Caco-2 (cell line): ENCODE measurements around the gene TMEM100. TPM values are rescaled to one million over a fixed set of nuclear protein-coding genes. Genes with fewer than 3 reads are reported as not detected.

Experiments used
- Bru-seq: library from RNA; stranded (reverse); fragments of 400-500 nt; gene quantifications from one replicate; lab custom pipeline; 2021; lab: Mats Ljungman, UMichigan
- BruChase-seq, 2 experiments: library from RNA; stranded (reverse); fragments of 400-500 nt; gene quantifications; one replicate each; lab custom pipeline; 2021; lab: Mats Ljungman, UMichigan
- BruUV-seq: library from RNA; stranded (reverse); fragments of 400-500 nt; replicated peaks from 2 replicates; lab custom pipeline; 2021; lab: Mats Ljungman, UMichigan
- CTCF ChIA-PET: fragments of 300-600 bp; sonication (Branson Sonifier 250); formaldehyde crosslinking; loops from one replicate; lab custom pipeline; 2022; ENCODE audit warnings: antibody characterized with exemption; lab: Charles Lee
- POLR2A ChIA-PET: fragments of 300-600 bp; sonication (Branson Sonifier 250); formaldehyde crosslinking; loops from one replicate; lab custom pipeline; 2022; ENCODE audit warnings: antibody characterized with exemption; lab: Charles Lee
- DNase-seq, 2 experiments: peaks; one replicate each; pipeline versions ENCODE4 v3.0.0 to v3.0.0-alpha.2; 2020 to 2022
- H3K27me3 ChIP-seq: replicated peaks from 2 replicates; pipeline ENCODE4 v1.6.0; 2011; ENCODE audit warnings: low read length; ENCODE audit not compliant: control insufficient read depth, insufficient read depth
- H3K36me3 ChIP-seq: 2 replicates; pipeline ENCODE4 v1.5.1; 2011; ENCODE audit warnings: low read length; ENCODE audit not compliant: control insufficient read depth, insufficient read depth
- H3K4me1 ChIP-seq: fragments of 250-450 bp; sonication (Bioruptor Pico); 2 replicates; pipeline ENCODE4 v1.5.1; 2020; ENCODE audit warnings: mild to moderate bottlenecking
- H3K4me3 ChIP-seq: 2 replicates; pipeline ENCODE4 v1.5.1; 2011; ENCODE audit warnings: low read depth, mild to moderate bottlenecking, control low read depth, low read length
- H3K9me3 ChIP-seq: fragments of 250-450 bp; sonication (Bioruptor Pico); 2 replicates; pipeline ENCODE4 v1.5.1; 2020; ENCODE audit warnings: mild to moderate bottlenecking, moderate library complexity
- H3K27ac Mint-ChIP-seq: one replicate; pipeline ENCODE4 v1.8.0; 2022; ENCODE audit warnings: mixed read lengths; ENCODE audit not compliant: unreplicated experiment
- H3K27me3 Mint-ChIP-seq: one replicate; pipeline ENCODE4 v1.8.0; 2022; ENCODE audit warnings: mixed read lengths; ENCODE audit not compliant: insufficient read depth, unreplicated experiment
- H3K36me3 Mint-ChIP-seq: one replicate; pipeline ENCODE4 v1.8.0; 2022; ENCODE audit warnings: mild to moderate bottlenecking, mixed read lengths; ENCODE audit not compliant: insufficient read depth, unreplicated experiment
- H3K4me1 Mint-ChIP-seq: one replicate; pipeline ENCODE4 v1.8.0; 2022; ENCODE audit warnings: low read depth, mixed read lengths; ENCODE audit not compliant: unreplicated experiment
- H3K4me3 Mint-ChIP-seq: one replicate; pipeline ENCODE4 v1.8.0; 2022; ENCODE audit warnings: mild to moderate bottlenecking, moderate library complexity, mixed read lengths; ENCODE audit not compliant: unreplicated experiment
- H3K9me3 Mint-ChIP-seq: one replicate; pipeline ENCODE4 v1.8.0; 2022; ENCODE audit warnings: mixed read lengths; ENCODE audit not compliant: unreplicated experiment
- intact Hi-C: fragments of 100-400 bp; cut with micrococcal nuclease; formaldehyde crosslinking; loops from one replicate; pipeline ENCODE4 v1.10.0; 2022; ENCODE audit not compliant: unreplicated experiment
- long read RNA-seq: library from polyadenylated mRNA; stranded (forward); transcript quantifications from one replicate; pipeline ENCODE4 v2.0.0, GENCODE V29; 2022
- total RNA-seq: library from RNA; stranded (reverse); gene quantifications from 2 replicates; pipeline ENCODE4 v1.2.3, GENCODE V29; 2022
- TF ChIP-seq, protein P1 (sequence below), 2 experiments: fragments of 200-600 bp in 1 of 2; IDR thresholded peaks; 1 replicate in 1 of 2; 2 replicates in 1 of 2; pipeline versions ENCODE4 v1.5.1 to v1.8.0; 2011 to 2022; ENCODE audit warnings: antibody characterized with exemption in 1 of 2, control low read depth in 1 of 2, inconsistent platforms in 1 of 2, low read depth in 1 of 2, low read length in 1 of 2, mild to moderate bottlenecking in 1 of 2, moderate library complexity in 1 of 2; ENCODE audit not compliant: insufficient read depth in 1 of 2, severe bottlenecking in 1 of 2, unreplicated experiment in 1 of 2

TMEM100 gene, protein sequence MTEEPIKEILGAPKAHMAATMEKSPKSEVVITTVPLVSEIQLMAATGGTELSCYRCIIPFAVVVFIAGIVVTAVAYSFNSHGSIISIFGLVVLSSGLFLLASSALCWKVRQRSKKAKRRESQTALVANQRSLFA
- total RNA-seq (not detected in 2 replicates), Bru-seq, nascent RNA (not detected), BruChase-seq, experiment 1, labeled RNA remaining after a 2-hour chase (percentile 6 among the genes with signal in this experiment), BruChase-seq, experiment 2, labeled RNA remaining after a 6-hour chase (not detected)
- long read RNA-seq = 0 reads

GRCh38 chr17:55722742-55723487 lies at the start of gene TMEM100:
Gene TMEM100, minus strand, starts transcription at chr17:55722864. Its CDS starts 1,794 bp downstream, at chr17:55721070.
- peaks cover 5% of the 10 kb centered on the region; the same call in 1 of the 2 replicates for H3K9me3 ChIP-seq
- no peaks in the 10 kb centered on the region for H3K9me3 Mint-ChIP-seq
- H3K27me3 Mint-ChIP-seq = peaks cover 36% of the 10 kb centered on the region
- H3K27ac Mint-ChIP-seq = no peak within 1 kb of the TSS
- DNase-seq = no peak
- intact Hi-C loops = no loop called here
- ChIA-PET POLR2A (no interaction called here), CTCF (interaction anchor here (0.6 to 0.7 kb wide), 2 partner anchors 13 to 81 kb away, joined by 3 read pairs; no protein-coding TSS in a partner anchor)
- no peaks in the 10 kb centered on the region for H3K4me1 ChIP-seq
- H3K4me1 Mint-ChIP-seq = no peaks in the 10 kb centered on the region
- H3K36me3 Mint-ChIP-seq = no peaks in the 10 kb centered on the region
- H3K27me3 ChIP-seq = no peaks in the 10 kb centered on the region; the same call in 1 of the 2 replicates
- BruUV-seq = no TSS peak
- H3K36me3 ChIP-seq = no peaks in the 10 kb centered on the region
- no peak within 1 kb of the TSS for H3K4me3 ChIP-seq
- no peak within 1 kb of the TSS for H3K4me3 Mint-ChIP-seq
- TF ChIP-seq, protein P1, sequence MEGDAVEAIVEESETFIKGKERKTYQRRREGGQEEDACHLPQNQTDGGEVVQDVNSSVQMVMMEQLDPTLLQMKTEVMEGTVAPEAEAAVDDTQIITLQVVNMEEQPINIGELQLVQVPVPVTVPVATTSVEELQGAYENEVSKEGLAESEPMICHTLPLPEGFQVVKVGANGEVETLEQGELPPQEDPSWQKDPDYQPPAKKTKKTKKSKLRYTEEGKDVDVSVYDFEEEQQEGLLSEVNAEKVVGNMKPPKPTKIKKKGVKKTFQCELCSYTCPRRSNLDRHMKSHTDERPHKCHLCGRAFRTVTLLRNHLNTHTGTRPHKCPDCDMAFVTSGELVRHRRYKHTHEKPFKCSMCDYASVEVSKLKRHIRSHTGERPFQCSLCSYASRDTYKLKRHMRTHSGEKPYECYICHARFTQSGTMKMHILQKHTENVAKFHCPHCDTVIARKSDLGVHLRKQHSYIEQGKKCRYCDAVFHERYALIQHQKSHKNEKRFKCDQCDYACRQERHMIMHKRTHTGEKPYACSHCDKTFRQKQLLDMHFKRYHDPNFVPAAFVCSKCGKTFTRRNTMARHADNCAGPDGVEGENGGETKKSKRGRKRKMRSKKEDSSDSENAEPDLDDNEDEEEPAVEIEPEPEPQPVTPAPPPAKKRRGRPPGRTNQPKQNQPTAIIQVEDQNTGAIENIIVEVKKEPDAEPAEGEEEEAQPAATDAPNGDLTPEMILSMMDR (IDR thresholded peaks at IDR 0.05; ENCODE audit: insufficient read depth in 1 of 2, low read depth in 1 of 2, low read length in 1 of 2, severe bottlenecking in 1 of 2, unreplicated experiment in 1 of 2) = no peak

DNA sequence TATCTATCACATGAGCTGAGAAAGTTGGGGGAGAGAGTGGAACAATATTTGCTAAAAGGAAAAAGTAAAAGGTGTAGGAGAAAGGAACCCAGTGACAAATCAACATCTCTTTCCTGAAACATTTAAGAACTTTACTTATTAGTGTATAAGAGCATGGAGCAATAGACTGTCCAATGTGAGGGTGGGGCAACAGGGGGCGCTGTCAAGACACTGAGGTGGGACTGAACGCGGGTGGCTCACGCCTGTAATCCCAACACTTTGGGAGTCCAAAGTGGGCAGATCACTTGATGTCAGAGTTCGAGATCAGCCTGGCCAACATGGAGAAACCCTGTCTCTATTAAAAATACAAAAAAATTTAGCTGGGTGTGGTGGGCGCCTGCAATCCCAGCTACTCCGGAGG lies 49.4 kb upstream of the TMEM100 start:
- CTCF ChIA-PET = interaction anchor here (0.9 kb wide), 1 partner anchor 248 kb away, joined by 5 read pairs; no protein-coding TSS in a partner anchor
- Histone ChIP-seq H3K36me3 (no peaks in the 10 kb centered on the region), H3K4me1 (no peaks in the 10 kb centered on the region), H3K4me3 (no peak overlapping the region), H3K9me3 (no peaks in the 10 kb centered on the region), H3K27me3 (no peaks in the 10 kb centered on the region)
- H3K4me3 Mint-ChIP-seq = no peak overlapping the region
- POLR2A ChIA-PET = no interaction called here
- no peak overlapping the region for H3K27ac Mint-ChIP-seq
- no peak for DNase-seq
- no peaks in the 10 kb centered on the region for H3K36me3 Mint-ChIP-seq
- BruUV-seq = no TSS peak
- intact Hi-C loops = loop anchor here (5.0 kb wide), 1 partner anchor 225 kb away; no protein-coding TSS in a partner anchor
- H3K9me3 Mint-ChIP-seq = no peaks in the 10 kb centered on the region
- TF ChIP-seq, protein P1 (IDR thresholded peaks at IDR 0.05; ENCODE audit: insufficient read depth in 1 of 2, low read depth in 1 of 2, low read length in 1 of 2, severe bottlenecking in 1 of 2, unreplicated experiment in 1 of 2) = no peak
- H3K4me1 Mint-ChIP-seq = no peaks in the 10 kb centered on the region
- no peaks in the 10 kb centered on the region for H3K27me3 Mint-ChIP-seq

DNA sequence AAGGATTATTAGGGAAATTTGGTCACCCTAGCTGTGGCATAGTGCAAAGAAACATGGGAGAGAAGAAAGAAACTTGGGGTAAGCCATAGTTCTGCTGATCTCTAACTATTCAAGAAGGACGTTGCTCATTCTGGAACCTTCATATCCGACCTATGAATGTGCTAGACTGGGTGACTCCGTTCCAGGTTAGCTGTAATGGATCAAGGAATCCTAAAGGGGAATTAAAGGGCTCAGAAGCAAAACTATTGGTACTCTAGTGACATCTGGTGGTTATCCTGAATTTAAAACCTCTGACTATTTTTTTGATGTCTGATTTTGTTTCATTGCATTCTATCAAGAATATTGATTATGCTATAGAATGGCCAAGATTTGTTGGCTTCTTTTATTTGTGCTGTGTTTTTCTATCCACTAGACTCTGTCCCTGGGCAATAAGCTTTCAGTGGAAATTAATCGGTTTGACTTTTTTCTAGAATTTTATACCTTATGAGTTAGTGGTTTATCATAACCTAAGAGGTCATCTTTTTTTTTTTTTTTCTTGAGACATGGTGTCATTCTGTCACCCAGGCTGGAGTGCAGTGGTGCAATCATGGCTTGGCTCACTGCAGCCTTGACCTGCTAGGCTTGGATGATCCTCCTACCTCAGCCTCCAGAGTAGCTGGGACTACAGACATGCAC lies 47.7 kb upstream of the TMEM100 start:
- TF ChIP-seq, protein P1 (IDR thresholded peaks at IDR 0.05; ENCODE audit: insufficient read depth in 1 of 2, low read depth in 1 of 2, low read length in 1 of 2, severe bottlenecking in 1 of 2, unreplicated experiment in 1 of 2) = peak; percentile 30 to 72
- intact Hi-C loops = loop anchor here (1.0 to 5.0 kb wide), 6 partner anchors 34 to 549 kb away; no protein-coding TSS in a partner anchor
- Mint-ChIP-seq H3K27ac (no peak overlapping the region), H3K4me3 (no peak overlapping the region), H3K9me3 (no peaks in the 10 kb centered on the region), H3K36me3 (no peaks in the 10 kb centered on the region), H3K27me3 (no peaks in the 10 kb centered on the region), H3K4me1 (no peaks in the 10 kb centered on the region)
- BruUV-seq = no TSS peak
- H3K4me1 ChIP-seq = no peaks in the 10 kb centered on the region
- no peaks in the 10 kb centered on the region for H3K27me3 ChIP-seq
- no peaks in the 10 kb centered on the region for H3K36me3 ChIP-seq
- H3K9me3 ChIP-seq = no peaks in the 10 kb centered on the region
- DNase-seq = peak in 1 of 2 experiments; percentile 38
- ChIA-PET CTCF (interaction anchor here (0.7 to 1.6 kb wide), 10 partner anchors 19 to 244 kb away, joined by 3 to 10 read pairs (median 4); partner anchors contain the start of gene PCTP), POLR2A (no interaction called here)
- no peak overlapping the region for H3K4me3 ChIP-seq
